CD4-positive, alpha-beta T cell (primary cell): ENCODE measurements around the gene ZNF688. TPM values are rescaled to one million over a fixed set of nuclear protein-coding genes. Genes with fewer than 3 reads are reported as not detected.

ENCODE experiments used
- ATAC-seq: fragments of 200-7000 bp; cut with Tn5 transposase; one replicate; pipeline ENCODE4 v1.10.0; 2022; ENCODE audit warnings: mild to moderate bottlenecking; ENCODE audit not compliant: poor library complexity
- CTCF ChIA-PET: fragments of 350-600 bp; sonication (Branson Sonifier 250); formaldehyde crosslinking; loops from one replicate; lab custom pipeline; 2021; ENCODE audit warnings: antibody characterized with exemption, inconsistent platforms; lab: Charles Lee
- POLR2A ChIA-PET: fragments of 350-600 bp; sonication (Branson Sonifier 250); formaldehyde crosslinking; loops from one replicate; lab custom pipeline; 2021; ENCODE audit warnings: antibody characterized with exemption, inconsistent platforms; lab: Charles Lee
- DNase-seq, 14 experiments: peaks; one replicate each; pipeline ENCODE4 v3.0.0-alpha.2; 2013 to 2020; ENCODE audit warnings: mixed read lengths in 2 of 14
- H3K27ac ChIP-seq, 2 donors: one replicate each; pipeline versions ENCODE4 v1.5.1 to v1.7.0; 2013; ENCODE audit warnings: low read length in 2 of 2, low read depth in 1 of 2, mild to moderate bottlenecking in 1 of 2
- H3K27me3 ChIP-seq, 2 experiments: 1 replicate in 1 of 2; 2 replicates in 1 of 2; pipeline versions ENCODE4 v1.6.1 to v1.7.0; 2013; ENCODE audit warnings: low read length in 2 of 2, control low read depth in 1 of 2, mild to moderate bottlenecking in 1 of 2, moderate library complexity in 1 of 2; ENCODE audit not compliant: insufficient read depth in 2 of 2, control insufficient read depth in 1 of 2
- H3K36me3 ChIP-seq: one replicate; pipeline ENCODE4 v1.6.1; 2013; ENCODE audit warnings: low read length, control low read depth; ENCODE audit not compliant: insufficient read depth
- H3K4me1 ChIP-seq: one replicate; pipeline ENCODE4 v1.6.1; 2013; ENCODE audit warnings: low read length, control low read depth; ENCODE audit not compliant: insufficient read depth
- H3K4me3 ChIP-seq: one replicate; pipeline ENCODE4 v1.5.1; 2013; ENCODE audit warnings: mild to moderate bottlenecking, low read length, moderate library complexity
- H3K9me3 ChIP-seq, 2 experiments: 1 replicate in 1 of 2; 2 replicates in 1 of 2; pipeline versions ENCODE4 v1.6.1 to v1.7.0; 2013; ENCODE audit warnings: low read length in 2 of 2, mild to moderate bottlenecking in 2 of 2, control low read depth in 1 of 2, moderate library complexity in 1 of 2; ENCODE audit not compliant: control insufficient read depth in 1 of 2, insufficient read depth in 1 of 2
- H3K27ac Mint-ChIP-seq: one replicate; pipeline ENCODE4 v1.8.0; 2020; ENCODE audit warnings: mixed read lengths
- H3K27me3 Mint-ChIP-seq: one replicate; pipeline ENCODE4 v1.8.0; 2021; ENCODE audit warnings: mixed read lengths
- H3K36me3 Mint-ChIP-seq: one replicate; pipeline ENCODE4 v1.8.0; 2021; ENCODE audit warnings: low read depth, mixed read lengths
- H3K4me1 Mint-ChIP-seq: one replicate; pipeline ENCODE4 v1.8.0; 2021; ENCODE audit warnings: low read depth, mixed read lengths
- H3K4me3 Mint-ChIP-seq: one replicate; pipeline ENCODE4 v1.8.0; 2020; ENCODE audit warnings: mild to moderate bottlenecking, mixed read lengths
- H3K9me3 Mint-ChIP-seq: one replicate; pipeline ENCODE4 v1.8.0; 2020; ENCODE audit warnings: mixed read lengths
- intact Hi-C, 2 experiments: fragments of 100-400 bp; cut with DNase I in 1 of 2; cut with micrococcal nuclease in 1 of 2; formaldehyde crosslinking; loops; one replicate each; pipeline versions ENCODE4 v1.15.1 to v1.9.0; 2023 to 2025; cut with DNase I, micrococcal nuclease
- total RNA-seq, 174 experiments: library from RNA in 2 of 174; stranded (reverse) in 2 of 174; gene quantifications; one replicate each; pipeline ENCODE4 v1.2.3 and lab custom pipeline; 2021 to 2026
- TF ChIP-seq, protein P1 (sequence below): fragments of 200-600 bp; IDR thresholded peaks from one replicate; pipeline ENCODE4 v1.8.0; 2022; ENCODE audit warnings: antibody characterized with exemption, mild to moderate bottlenecking

ZNF688 gene
- total RNA-seq, 2 experiments from 2014 or later: 8.8 to 9.6 TPM

DNA sequence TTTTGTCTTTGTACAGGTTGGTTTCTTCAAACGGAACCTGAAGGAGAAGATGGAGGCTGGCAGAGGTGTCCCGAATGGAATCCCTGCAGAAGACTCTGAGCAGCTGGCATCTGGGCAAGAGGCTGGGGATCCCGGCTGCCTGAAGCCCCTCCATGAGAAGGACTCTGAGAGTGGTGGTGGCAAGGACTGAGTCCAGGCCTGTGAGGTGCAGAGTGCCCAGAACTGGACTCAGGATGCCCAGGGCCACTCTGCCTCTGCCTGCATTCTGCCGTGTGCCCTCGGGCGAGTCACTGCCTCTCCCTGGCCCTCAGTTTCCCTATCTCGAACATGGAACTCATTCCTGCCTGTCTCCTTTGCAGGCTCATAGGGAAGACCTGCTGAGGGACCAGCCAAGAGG, 50.0 kb downstream of the ZNF688 start:
- intact Hi-C loops: no loop called here
- Histone ChIP-seq H3K9me3 (no peaks in the 10 kb centered on the region), H3K4me1 (peaks cover 14% of the 10 kb centered on the region), H3K27me3 (no peaks in the 10 kb centered on the region), H3K36me3 (peaks cover 54% of the 10 kb centered on the region), H3K27ac (no peak overlapping the region), H3K4me3 (no peak overlapping the region)
- ChIA-PET POLR2A (interaction anchor here (0.6 to 1.2 kb wide), 4 partner anchors 13 to 363 kb away, joined by 3 to 4 read pairs (median 4); partner anchors contain the start of gene ZNF747), CTCF (no interaction called here)
- H3K36me3 Mint-ChIP-seq: peaks cover 58% of the 10 kb centered on the region
- H3K9me3 Mint-ChIP-seq: no peaks in the 10 kb centered on the region
- no peak for ATAC-seq
- TF ChIP-seq, protein P1, sequence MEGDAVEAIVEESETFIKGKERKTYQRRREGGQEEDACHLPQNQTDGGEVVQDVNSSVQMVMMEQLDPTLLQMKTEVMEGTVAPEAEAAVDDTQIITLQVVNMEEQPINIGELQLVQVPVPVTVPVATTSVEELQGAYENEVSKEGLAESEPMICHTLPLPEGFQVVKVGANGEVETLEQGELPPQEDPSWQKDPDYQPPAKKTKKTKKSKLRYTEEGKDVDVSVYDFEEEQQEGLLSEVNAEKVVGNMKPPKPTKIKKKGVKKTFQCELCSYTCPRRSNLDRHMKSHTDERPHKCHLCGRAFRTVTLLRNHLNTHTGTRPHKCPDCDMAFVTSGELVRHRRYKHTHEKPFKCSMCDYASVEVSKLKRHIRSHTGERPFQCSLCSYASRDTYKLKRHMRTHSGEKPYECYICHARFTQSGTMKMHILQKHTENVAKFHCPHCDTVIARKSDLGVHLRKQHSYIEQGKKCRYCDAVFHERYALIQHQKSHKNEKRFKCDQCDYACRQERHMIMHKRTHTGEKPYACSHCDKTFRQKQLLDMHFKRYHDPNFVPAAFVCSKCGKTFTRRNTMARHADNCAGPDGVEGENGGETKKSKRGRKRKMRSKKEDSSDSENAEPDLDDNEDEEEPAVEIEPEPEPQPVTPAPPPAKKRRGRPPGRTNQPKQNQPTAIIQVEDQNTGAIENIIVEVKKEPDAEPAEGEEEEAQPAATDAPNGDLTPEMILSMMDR: no peak
- no peak overlapping the region for H3K27ac Mint-ChIP-seq
- no peaks in the 10 kb centered on the region for H3K27me3 Mint-ChIP-seq
- DNase-seq: no peak
- no peak overlapping the region for H3K4me3 Mint-ChIP-seq
- peaks cover 4% of the 10 kb centered on the region for H3K4me1 Mint-ChIP-seq

Other genes with a start within 250 kb of the ZNF688 start
- gene CD2BP2, start 216.4 kb downstream of the ZNF688 start, total RNA-seq: 10 to 100 TPM; 39.1 to 41.7 TPM
- 10 to 100 TPM; 12.7 to 14.7 TPM for gene TBC1D10B, start 201.2 kb downstream of the ZNF688 start, total RNA-seq
- gene MYL11, start 196.9 kb downstream of the ZNF688 start, total RNA-seq: 1 to 10 TPM in 1 of 2 experiments, under 1 TPM in 1; 0.95 to 2.4 TPM
- 100 to 1,000 TPM; 161 to 163 TPM for gene SEPTIN1, start 189.2 kb downstream of the ZNF688 start, total RNA-seq
- 1 to 10 TPM; 3.4 to 3.5 TPM for gene ZNF48, start 176.3 kb downstream of the ZNF688 start, total RNA-seq
- gene ZNF771, start 164.1 kb downstream of the ZNF688 start, total RNA-seq: 1 to 10 TPM in 1 of 2 experiments, under 1 TPM in 1; 0.80 to 1.2 TPM
- 1 to 10 TPM; 5.4 to 6.5 TPM for gene DCTPP1, start 141.7 kb downstream of the ZNF688 start, total RNA-seq
- 10 to 100 TPM; 25.4 to 25.9 TPM for gene SEPHS2, start 125.8 kb downstream of the ZNF688 start, total RNA-seq
- 100 to 1,000 TPM; 186 to 187 TPM for gene ITGAL, start 99.0 kb downstream of the ZNF688 start, total RNA-seq
- gene ZNF768, start 45.1 kb downstream of the ZNF688 start, total RNA-seq: 1 to 10 TPM; 3.9 to 4.1 TPM
- 1 to 10 TPM; 6.3 to 6.7 TPM for gene ZNF747, start 36.9 kb downstream of the ZNF688 start, total RNA-seq
- gene ZNF764, start 13.3 kb downstream of the ZNF688 start, total RNA-seq: 10 to 100 TPM; 20.4 to 22.9 TPM
- gene ZNF785, start 14.0 kb upstream of the ZNF688 start, total RNA-seq: 1 to 10 TPM; 6.6 to 7.7 TPM
- 10 to 100 TPM; 15.3 to 15.7 TPM for gene ZNF689, start 38.7 kb upstream of the ZNF688 start, total RNA-seq
- gene PRR14, start 79.2 kb upstream of the ZNF688 start, total RNA-seq: 10 to 100 TPM; 50.2 to 51.7 TPM
- 100 to 1,000 TPM; 162 to 163 TPM for gene FBRS, start 86.7 kb upstream of the ZNF688 start, total RNA-seq
- 10 to 100 TPM; 59.5 to 60.1 TPM for gene SRCAP, start 127.5 kb upstream of the ZNF688 start, total RNA-seq
- gene PHKG2, start 176.7 kb upstream of the ZNF688 start, total RNA-seq: 10 to 100 TPM; 24.8 to 25.2 TPM
- gene CFAP119, start 190.3 kb upstream of the ZNF688 start, total RNA-seq: 1 to 10 TPM; 1.7 to 2.2 TPM
- gene RNF40, start 190.6 kb upstream of the ZNF688 start, total RNA-seq: 10 to 100 TPM; 63.0 to 65.2 TPM
- gene ZNF629, start 215.5 kb upstream of the ZNF688 start, total RNA-seq: 1 to 10 TPM; 1.6 to 1.7 TPM